Esophagus muscularis mucosa (tissue), 3 donors: ENCODE results near the gene SPINT2.

Experiments used
- CTCF ChIP-seq, 3 experiments: fragments of 200-600 bp in 2 of 3; fragments of 450-650 bp in 1 of 3; sonication (generic) in 2 of 3; IDR thresholded peaks; one replicate each; pipeline ENCODE4 v1.5.1; 2017 to 2019; ENCODE audit warnings: antibody characterized with exemption in 3 of 3, mild to moderate bottlenecking in 2 of 3, moderate library complexity in 1 of 3
- POLR2A ChIP-seq: fragments of 450-650 bp; IDR thresholded peaks from one replicate; pipeline ENCODE4 v1.6.1; 2017; ENCODE audit warnings: antibody characterized with exemption, moderate library complexity, mild to moderate bottlenecking, low read depth
- POLR2AphosphoS5 ChIP-seq, 2 donors: sonication (generic); formaldehyde crosslinking; IDR thresholded peaks; one replicate each; pipeline ENCODE4 v1.6.1; 2017; ENCODE audit warnings: antibody characterized with exemption in 2 of 2

GRCh38 chr19:38247734-38248268 is 16.6 kb upstream of the SPINT2 start:
- TF ChIP-seq CTCF (IDR thresholded peaks at IDR 0.05) (no peak), POLR2A (no peak), POLR2AphosphoS5 (IDR thresholded peaks at IDR 0.05) (peak in 1 of 2 donors; percentile 55)
